Stomach smooth muscle (tissue), 2 donors: ENCODE data around the gene GSS.
"Not testable (repeated sequence)": the region's sequence is repeated elsewhere in the genome, so short reads cannot be mapped to it uniquely, and the experiment has no call there.

Source experiments
- H3K27ac ChIP-seq: one replicate; pipeline ENCODE4 v1.7.0; 2013; ENCODE audit warnings: mild to moderate bottlenecking, low read length, inconsistent platforms
- H3K27me3 ChIP-seq, 2 donors: one replicate each; pipeline ENCODE4 v1.7.0; 2013; ENCODE audit warnings: low read length in 2 of 2; ENCODE audit not compliant: insufficient read depth in 2 of 2, control insufficient read depth in 1 of 2
- H3K36me3 ChIP-seq, 2 donors: one replicate each; pipeline ENCODE4 v1.7.0; 2013; ENCODE audit warnings: low read length in 2 of 2; ENCODE audit not compliant: control insufficient read depth in 2 of 2, insufficient read depth in 2 of 2
- H3K4me1 ChIP-seq: one replicate; pipeline ENCODE4 v1.7.0; 2013; ENCODE audit warnings: low read length; ENCODE audit not compliant: control insufficient read depth, insufficient read depth
- H3K4me3 ChIP-seq, 2 donors: one replicate each; pipeline ENCODE4 v1.7.0; 2013; ENCODE audit warnings: low read length in 2 of 2
- H3K9ac ChIP-seq, 2 donors: one replicate each; pipeline ENCODE4 v1.7.0; 2013; ENCODE audit warnings: low read length in 2 of 2, mild to moderate bottlenecking in 1 of 2
- H3K9me3 ChIP-seq, 2 donors: one replicate each; pipeline ENCODE4 v1.7.0; 2013; ENCODE audit warnings: low read length in 2 of 2; ENCODE audit not compliant: control insufficient read depth in 2 of 2
- donor health status: healthy.
- donor health status: Pancreatic carcinoma.

GSS gene

DNA sequence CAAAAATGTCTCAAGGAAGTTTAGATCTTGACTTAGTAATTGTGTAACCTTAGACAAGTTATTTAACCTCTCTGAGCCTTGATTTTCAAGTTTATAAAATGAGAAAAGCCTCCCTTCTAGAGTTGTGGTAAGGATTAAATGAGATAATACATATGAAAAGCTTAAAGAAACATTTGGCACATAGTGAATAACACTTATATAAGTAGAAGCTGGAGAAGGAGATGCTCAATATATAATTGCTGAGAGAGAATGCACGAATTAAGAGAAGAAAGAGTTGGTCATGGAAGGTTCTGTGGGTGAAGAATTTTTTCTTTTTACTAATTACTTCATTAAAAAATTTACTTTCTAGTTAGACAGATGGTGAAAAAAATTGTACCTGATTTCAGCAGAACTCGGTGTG, 73.9 kb downstream of the GSS start:
- Histone ChIP-seq H3K4me1 (peaks cover 13% of the 10 kb centered on the region), H3K9me3 (no peaks in the 10 kb centered on the region), H3K27ac (no peak overlapping the region), H3K27me3 (no peaks in the 10 kb centered on the region), H3K36me3 (peaks cover 7 to 11% of the 10 kb centered on the region in 2 donors), H3K4me3 (no peak overlapping the region), H3K9ac (no peak overlapping the region)

- H3K27me3 ChIP-seq, H3K9me3 ChIP-seq, H3K9ac ChIP-seq, H3K4me3 ChIP-seq, H3K27ac ChIP-seq: not testable (repeated sequence)
- Histone ChIP-seq H3K36me3 (peaks cover 7 to 11% of the 10 kb centered on the region in 2 donors), H3K4me1 (peaks cover 13% of the 10 kb centered on the region)
These were observed 74.6 kb downstream of the GSS start for GRCh38 chr20:34880971-34881370.

GRCh38 chr20:34880215-34880850, 75.3 kb downstream of the GSS start:
- peaks cover 17% of the 10 kb centered on the region for H3K4me1 ChIP-seq
- no peak overlapping the region for H3K9ac ChIP-seq
- H3K9me3 ChIP-seq = no peaks in the 10 kb centered on the region
- H3K27me3 ChIP-seq = no peaks in the 10 kb centered on the region
- H3K36me3 ChIP-seq = peaks cover 7 to 11% of the 10 kb centered on the region in 2 donors
- H3K4me3 ChIP-seq = no peak overlapping the region
- H3K27ac ChIP-seq = no peak overlapping the region
